EH (cell line): ENCODE data around the gene SOWAHC.

Source experiments
- DNase-seq: peaks from one replicate; pipeline ENCODE4 v3.0.0-alpha.2; 2015; ENCODE audit warnings: low read depth

Gene SOWAHC

DNA sequence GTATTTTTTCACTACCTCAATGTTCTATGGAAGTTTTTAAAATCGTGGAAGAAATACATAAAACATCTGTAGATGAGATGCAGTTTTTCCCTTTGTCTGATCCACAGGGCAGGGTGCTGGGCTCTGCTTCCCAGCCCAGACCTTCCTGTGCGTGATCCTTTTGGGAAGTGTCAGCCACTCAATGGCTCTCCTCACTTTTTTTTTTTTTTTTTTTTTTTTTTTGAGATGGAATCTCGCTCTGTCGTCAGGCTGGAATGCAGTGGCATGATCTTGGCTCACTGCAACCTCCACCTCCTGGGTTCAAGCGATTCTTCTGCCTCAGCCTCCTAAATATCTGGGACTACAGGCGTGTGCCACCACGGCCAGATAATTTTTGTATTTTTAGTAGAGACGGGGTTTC, 32.8 kb downstream of the SOWAHC start:
- DNase-seq, result peak; percentile 43

DNA sequence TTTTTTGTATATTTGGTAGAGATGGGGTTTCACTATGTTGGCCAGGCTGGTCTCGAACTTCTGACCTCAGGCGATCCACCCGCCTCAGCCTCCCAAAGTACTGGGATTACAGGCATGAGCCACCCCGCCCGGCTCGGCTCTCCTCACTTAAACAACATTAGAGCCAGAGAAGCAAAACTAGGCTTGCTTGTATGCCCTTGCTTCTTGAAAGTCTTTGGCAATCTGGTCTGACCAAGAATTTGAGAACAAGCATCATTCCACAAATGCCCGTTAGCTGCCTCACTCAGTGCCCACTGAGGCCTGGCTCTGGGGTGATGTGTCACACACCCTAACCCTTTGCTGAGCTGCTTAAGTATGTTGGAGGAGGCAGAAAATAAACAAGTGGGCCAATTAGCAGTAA, 33.5 kb downstream of the SOWAHC start:
- peak; percentile 81 for DNase-seq

DNA sequence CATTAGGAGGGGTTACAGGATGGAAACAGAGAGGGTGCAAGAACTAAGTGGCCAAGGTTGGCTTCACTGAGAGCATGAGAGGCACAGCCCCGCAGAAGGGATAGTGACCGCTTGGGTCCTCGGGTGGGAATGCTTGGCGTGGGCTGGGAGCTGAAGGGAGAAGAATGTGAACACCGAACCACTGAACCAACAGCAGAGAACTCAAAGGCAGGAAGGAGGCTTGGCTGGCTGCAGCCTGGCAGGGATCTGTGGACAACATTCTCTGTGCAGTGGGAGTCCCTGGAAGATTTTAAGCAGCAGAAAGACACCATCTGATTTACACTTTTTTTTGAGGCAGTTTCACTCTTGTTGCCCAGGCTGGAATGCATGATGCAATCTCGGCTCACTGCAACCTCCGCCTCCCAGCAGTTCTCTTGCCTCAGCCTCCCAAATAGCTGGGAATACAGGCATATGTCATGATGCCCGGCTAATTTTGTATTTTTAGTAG, 33.9 kb downstream of the SOWAHC start:
- DNase-seq, result peak; percentile 58

DNA sequence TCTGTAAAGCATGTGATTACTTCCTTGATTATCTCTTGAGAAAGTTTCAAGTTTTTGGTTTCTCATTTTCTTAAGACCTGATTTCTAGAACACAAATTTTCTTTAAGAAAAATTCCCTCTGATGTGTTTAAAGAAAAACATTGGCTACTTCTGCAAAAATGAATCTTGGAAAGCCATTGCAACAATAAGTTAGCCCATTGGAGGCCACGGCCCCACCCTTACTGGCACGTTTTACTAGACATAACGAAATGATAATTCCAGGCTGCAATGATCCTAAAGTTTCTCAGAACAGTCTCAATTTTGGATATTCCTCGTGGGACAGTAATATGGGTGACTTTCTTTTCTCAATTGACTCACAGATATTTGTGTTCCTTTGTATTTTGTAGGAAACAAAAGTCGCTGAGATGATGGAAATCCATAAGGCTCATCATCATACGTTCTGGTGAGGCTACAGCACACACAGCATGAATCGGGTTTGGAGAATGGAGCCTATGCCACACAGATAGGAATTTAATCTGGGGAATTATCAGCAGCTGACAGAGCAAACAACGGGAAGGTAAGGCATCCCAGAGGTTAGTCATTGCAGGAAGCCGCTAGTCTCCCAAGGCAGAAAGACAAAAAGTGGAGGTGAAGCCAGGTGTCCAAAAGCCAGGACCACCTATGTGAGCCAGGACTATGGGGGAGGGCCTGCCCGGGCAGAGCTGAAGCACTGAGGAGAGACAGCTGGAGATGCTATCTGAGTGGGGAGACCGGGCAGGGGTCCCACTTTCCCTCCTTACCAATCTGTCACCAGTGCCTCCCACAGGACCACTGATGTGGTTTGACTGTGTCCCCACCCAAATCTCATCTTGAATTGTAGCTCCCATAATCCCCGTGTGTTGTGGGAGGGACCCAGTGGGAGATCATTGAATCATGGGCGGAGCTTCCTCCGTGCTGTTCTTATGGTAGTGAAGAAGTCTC, 35.9 kb downstream of the SOWAHC start:
- no peak for DNase-seq

DNA sequence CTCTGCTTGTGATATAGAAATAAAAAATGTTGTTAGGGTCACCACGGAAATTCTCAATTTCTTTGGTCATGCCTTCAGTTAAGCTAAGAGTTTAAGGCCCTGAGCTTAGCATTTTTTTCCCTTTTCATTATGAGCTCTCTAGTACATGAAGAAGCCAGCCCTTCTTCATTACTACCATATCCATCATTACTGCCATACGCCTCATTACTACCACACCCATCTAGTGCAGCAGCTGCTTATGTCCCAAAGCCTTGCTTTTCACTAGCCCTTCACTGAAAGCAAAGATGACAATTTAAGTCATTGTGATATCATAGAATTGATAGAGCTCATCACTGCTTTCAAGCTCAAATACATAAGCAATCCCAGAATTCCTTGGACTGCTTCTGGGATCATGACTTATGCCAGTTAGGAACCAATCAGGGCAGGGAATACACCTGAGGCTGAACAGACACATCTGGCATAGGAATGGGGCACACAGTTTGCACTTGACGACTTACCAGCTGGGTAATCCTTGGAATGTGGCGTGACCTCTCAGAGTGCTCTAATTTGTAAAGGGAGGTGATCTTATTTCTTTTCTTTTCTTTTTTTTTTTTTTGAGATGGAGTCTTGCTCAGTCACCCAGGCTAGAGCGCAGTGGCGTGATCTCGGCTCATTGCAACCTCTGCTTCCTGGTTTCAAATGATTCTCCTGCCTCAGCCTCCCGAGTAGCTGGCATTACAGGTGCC, 40.3 kb downstream of the SOWAHC start:
- no peak for DNase-seq

DNA sequence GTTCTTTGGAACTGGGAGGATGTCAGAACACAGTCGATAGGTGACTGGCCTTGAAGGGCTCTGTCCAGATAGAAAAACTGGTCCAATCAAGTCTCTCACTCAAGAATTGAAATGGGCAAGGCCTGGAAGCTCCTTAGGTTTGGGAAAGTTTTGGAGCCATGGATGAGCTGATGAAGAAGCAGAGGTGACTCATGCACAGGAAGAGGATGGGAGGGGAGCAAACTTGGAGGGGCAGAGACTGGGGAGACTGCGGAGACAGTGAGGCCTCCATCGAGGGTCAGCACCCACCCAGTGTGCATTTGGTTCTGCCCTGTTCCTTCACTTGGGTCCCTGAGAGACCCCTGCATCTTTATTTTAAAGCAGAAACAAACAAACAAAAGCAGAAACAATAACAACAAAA, 41.1 kb downstream of the SOWAHC start:
- DNase-seq, result no peak

DNA sequence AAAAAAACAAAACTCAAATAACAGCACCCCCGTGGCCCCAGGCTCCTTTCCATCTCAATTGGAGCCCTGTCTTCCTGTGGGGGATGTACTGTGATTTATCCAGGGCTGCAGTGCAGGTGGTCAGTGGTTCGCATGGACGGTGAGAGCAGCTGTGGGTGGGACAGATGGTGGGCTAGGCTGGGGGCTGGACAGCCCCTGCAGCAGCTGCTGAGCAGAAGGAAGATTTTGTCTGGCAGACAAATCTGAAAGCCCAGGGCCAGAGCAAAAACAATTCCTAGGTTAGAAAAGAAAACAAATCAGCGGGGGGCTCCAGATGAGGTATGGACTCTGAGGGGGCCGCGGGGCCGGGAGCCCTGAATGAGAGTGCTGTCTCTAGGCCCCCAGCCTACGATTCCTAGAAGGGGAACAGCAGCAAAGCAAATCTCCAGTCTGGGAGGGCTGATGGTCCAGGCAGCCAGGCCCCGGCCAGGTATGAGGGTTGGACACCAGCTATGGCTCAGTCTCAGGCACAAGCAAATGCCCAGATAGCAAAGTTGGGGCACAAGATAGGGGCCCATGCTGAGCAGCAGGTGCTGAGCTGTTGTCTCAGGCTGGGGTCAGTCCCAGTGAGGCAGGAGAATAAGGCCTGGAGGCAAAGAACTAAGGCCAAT, 45.4 kb downstream of the SOWAHC start:
- DNase-seq, result no peak

DNA sequence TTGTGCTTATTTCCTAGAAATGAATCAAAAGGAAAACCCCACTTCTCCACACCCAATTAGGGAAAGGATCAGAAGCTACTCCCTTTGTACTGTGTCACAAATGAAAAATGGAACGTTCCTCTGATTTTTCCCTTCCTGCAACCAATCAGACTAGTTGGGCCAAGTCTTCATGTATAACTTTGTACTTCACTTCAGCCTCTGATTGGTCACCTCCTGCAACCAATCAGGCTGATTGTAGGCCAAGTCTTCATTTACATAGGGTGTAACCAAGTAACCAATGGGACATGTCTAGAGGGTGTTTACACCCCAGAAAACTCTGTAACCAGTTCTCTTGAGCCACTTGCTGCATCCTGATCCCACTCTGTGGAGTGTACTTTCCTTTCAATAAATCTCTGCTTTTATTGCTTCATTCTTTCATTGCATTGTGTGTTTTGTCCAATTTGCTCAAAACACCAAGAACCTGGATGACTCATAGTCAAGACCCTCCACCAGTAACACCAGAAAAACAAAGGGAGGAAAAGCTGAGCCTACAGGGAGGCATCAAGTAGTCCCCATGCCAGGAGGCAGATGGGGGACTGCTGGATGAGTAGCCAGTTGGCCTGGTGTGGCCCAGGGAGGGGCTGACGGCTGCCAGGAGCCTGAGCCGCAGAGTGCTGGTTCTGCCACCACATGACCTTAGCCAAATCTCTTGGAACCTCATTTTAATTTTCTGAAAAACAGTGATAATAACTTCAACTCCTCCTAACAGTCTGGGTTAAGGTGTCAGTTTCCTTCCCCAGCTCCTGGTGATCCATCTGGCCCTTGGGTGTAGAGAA, 46.1 kb downstream of the SOWAHC start:
- peak; percentile 12 for DNase-seq

DNA sequence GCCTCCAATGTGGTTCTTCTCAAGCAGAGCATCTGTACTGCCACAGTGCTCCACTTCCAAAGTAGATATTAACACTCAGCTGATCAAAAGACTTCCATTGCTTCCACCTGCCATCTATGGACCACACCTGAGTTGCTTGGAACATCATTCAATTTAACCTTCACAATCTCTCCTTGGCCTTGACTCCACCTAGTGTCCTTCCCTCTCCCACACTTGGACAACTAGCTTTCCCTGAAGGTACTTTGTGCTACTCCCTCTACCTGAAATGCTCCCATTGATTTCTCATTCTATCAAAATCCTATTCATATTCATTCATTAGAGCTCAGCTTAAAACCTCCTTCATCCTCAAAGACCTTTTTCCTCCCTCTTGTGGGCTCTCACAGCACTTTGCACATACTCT, 48.7 kb downstream of the SOWAHC start:
- DNase-seq, result no peak

DNA sequence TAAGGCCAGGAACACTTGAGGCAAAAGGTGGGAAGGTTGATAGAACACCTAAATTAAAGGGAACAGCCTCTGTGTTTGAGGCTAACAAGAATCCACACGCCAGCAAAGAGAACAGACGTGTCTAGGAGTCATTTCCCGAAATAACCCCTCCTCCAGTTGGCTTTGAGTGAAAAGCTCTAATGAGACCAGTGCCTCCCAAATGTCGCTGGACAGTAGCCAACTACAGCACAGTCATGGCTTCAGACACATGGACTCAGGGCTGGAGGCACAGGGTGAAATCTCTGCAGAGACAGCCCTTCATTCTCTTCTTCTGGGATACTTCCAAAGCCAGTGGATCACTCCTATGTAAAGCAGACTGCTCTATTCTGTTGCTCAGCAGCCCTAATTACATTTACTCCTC, 49.6 kb downstream of the SOWAHC start:
- peak; percentile 83 for DNase-seq

DNA sequence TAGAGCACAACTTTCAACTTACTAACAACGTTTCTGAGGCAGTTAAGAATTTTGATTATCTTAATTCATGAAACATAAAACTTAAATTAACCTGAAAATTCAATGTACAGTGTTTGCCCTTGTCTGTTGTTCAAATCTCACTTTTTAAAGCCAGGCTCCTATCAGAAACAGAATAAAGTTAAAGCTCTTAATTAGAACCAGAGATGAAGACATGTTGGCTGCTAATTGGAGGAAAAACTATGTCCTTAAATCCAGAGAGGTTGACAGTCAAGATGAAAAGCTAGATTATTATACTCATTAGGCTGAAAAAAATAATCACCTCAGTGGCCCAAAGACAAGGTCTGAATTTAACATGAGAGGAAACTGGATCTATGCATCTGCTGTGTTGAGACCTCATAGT, 52.3 kb downstream of the SOWAHC start:
- no peak for DNase-seq
